ENCODE data around the gene GUCA1C. TPM values are rescaled to one million over a fixed set of nuclear protein-coding genes. Genes with fewer than 3 reads are reported as not detected.
A peak's percentile ranks its signal among the peaks of the same experiment; 100 is the strongest.

GUCA1C gene
- not detected in 2 replicates for total RNA-seq (2022)
- percentile 4 among the genes with signal in this experiment for Bru-seq, nascent RNA
- BruChase-seq, experiment 1, labeled RNA remaining after a 2-hour chase: percentile 8 among the genes with signal in this experiment
- not detected for BruChase-seq, experiment 2, labeled RNA remaining after a 6-hour chase
- long read RNA-seq: 0 reads

GRCh38 chr3:108953700-108954099 lies at the start of gene GUCA1C:
Gene GUCA1C (minus strand): TSS chr3:108953879. CDS start chr3:108953762, 117 bp downstream.
- POLR2A ChIA-PET: no interaction called here

GRCh38 chr3:108998436-108998835 lies 44.8 kb upstream of the GUCA1C start:
- Mint-ChIP-seq H3K4me1 (ENCODE audit: low read depth, unreplicated experiment) (no peaks in the 10 kb centered on the region), H3K9me3 (ENCODE audit: unreplicated experiment) (no peaks in the 10 kb centered on the region), H3K27ac (ENCODE audit: unreplicated experiment) (no peak overlapping the region), H3K4me3 (ENCODE audit: unreplicated experiment) (no peak overlapping the region), H3K27me3 (ENCODE audit: insufficient read depth, unreplicated experiment) (no peaks in the 10 kb centered on the region), H3K36me3 (ENCODE audit: insufficient read depth, unreplicated experiment) (no peaks in the 10 kb centered on the region)
- H3K36me3 ChIP-seq (ENCODE audit: control insufficient read depth, insufficient read depth, low read length): no peaks in the 10 kb centered on the region
- H3K27me3 ChIP-seq (replicated peaks; ENCODE audit: control insufficient read depth, insufficient read depth, low read length): no peaks in the 10 kb centered on the region
- no TSS peak for BruUV-seq (replicated peaks)
- H3K9me3 ChIP-seq: no peaks in the 10 kb centered on the region
- CTCF ChIA-PET: no interaction called here
- H3K4me1 ChIP-seq: no peaks in the 10 kb centered on the region
- no peak for TF ChIP-seq CTCF (IDR thresholded peaks at IDR 0.05; ENCODE audit: insufficient read depth in 1 of 2, low read depth in 1 of 2, low read length in 1 of 2, severe bottlenecking in 1 of 2, unreplicated experiment in 1 of 2)
- DNase-seq: no peak
- no peak overlapping the region for H3K4me3 ChIP-seq (ENCODE audit: low read depth, low read length)
- POLR2A ChIA-PET: no interaction called here
- intact Hi-C loops (cut with micrococcal nuclease; ENCODE audit: unreplicated experiment): no loop called here

More at GRCh38 chr3:108953700-108954099, at the start of gene GUCA1C:
- H3K36me3 ChIP-seq (ENCODE audit: control insufficient read depth, insufficient read depth, low read length): no peaks in the 10 kb centered on the region
- DNase-seq: no peak
- no TSS peak for BruUV-seq (replicated peaks)
- TF ChIP-seq CTCF (IDR thresholded peaks at IDR 0.05; ENCODE audit: insufficient read depth in 1 of 2, low read depth in 1 of 2, low read length in 1 of 2, severe bottlenecking in 1 of 2, unreplicated experiment in 1 of 2): no peak
- H3K9me3 ChIP-seq: no peaks in the 10 kb centered on the region
- no peak within 1 kb of the TSS for H3K4me3 Mint-ChIP-seq (ENCODE audit: unreplicated experiment)
- intact Hi-C loops (cut with micrococcal nuclease; ENCODE audit: unreplicated experiment): no loop called here
- CTCF ChIA-PET: no interaction called here
- H3K27me3 Mint-ChIP-seq (ENCODE audit: insufficient read depth, unreplicated experiment): no peaks in the 10 kb centered on the region
- no peaks in the 10 kb centered on the region for H3K36me3 Mint-ChIP-seq (ENCODE audit: insufficient read depth, unreplicated experiment)
- H3K27ac Mint-ChIP-seq (ENCODE audit: unreplicated experiment): no peak within 1 kb of the TSS
- H3K27me3 ChIP-seq (replicated peaks; ENCODE audit: control insufficient read depth, insufficient read depth, low read length): no peaks in the 10 kb centered on the region
- H3K4me3 ChIP-seq (ENCODE audit: low read depth, low read length): no peak within 1 kb of the TSS
- H3K4me1 Mint-ChIP-seq (ENCODE audit: low read depth, unreplicated experiment): no peaks in the 10 kb centered on the region
- no peaks in the 10 kb centered on the region for H3K4me1 ChIP-seq
- no peaks in the 10 kb centered on the region for H3K9me3 Mint-ChIP-seq (ENCODE audit: unreplicated experiment)

DNA sequence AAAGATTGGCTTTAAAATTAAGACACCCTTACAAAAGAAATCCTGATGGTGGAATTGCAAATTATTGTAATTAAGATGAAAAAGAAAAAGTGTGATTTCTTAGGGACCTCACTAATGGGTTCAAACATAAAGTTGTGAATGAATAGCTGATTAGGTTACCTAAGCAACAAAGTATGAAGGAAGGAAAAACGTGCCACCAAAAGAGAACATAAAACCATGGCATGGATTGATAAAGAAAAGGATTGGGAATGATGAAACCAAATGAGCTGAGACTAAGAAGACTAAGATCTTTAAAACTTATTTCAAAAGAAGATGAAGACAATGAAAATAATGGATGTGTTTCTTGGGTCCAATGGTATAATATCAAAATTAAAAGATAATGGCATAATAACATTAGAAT lies 32.2 kb upstream of the GUCA1C start:
- Mint-ChIP-seq H3K27me3 (ENCODE audit: insufficient read depth, unreplicated experiment) (no peaks in the 10 kb centered on the region), H3K9me3 (ENCODE audit: unreplicated experiment) (peaks cover 11% of the 10 kb centered on the region), H3K4me3 (ENCODE audit: unreplicated experiment) (no peak overlapping the region), H3K36me3 (ENCODE audit: insufficient read depth, unreplicated experiment) (no peaks in the 10 kb centered on the region), H3K4me1 (ENCODE audit: low read depth, unreplicated experiment) (peaks cover 11% of the 10 kb centered on the region), H3K27ac (ENCODE audit: unreplicated experiment) (no peak overlapping the region)
- Histone ChIP-seq H3K27me3 (replicated peaks; ENCODE audit: control insufficient read depth, insufficient read depth, low read length) (no peaks in the 10 kb centered on the region; the same call in 1 of the 2 replicates), H3K4me3 (ENCODE audit: low read depth, low read length) (no peak overlapping the region), H3K36me3 (ENCODE audit: control insufficient read depth, insufficient read depth, low read length) (no peaks in the 10 kb centered on the region), H3K9me3 (no peaks in the 10 kb centered on the region), H3K4me1 (0 out of 2 replicates have a peak, but pooled peaks cover 4% of the 10 kb centered on the region)
- TF ChIP-seq CTCF (IDR thresholded peaks at IDR 0.05; ENCODE audit: insufficient read depth in 1 of 2, low read depth in 1 of 2, low read length in 1 of 2, severe bottlenecking in 1 of 2, unreplicated experiment in 1 of 2): no peak
- POLR2A ChIA-PET: no interaction called here
- CTCF ChIA-PET: no interaction called here
- DNase-seq: no peak
- BruUV-seq (replicated peaks): no TSS peak
- intact Hi-C loops (cut with micrococcal nuclease; ENCODE audit: unreplicated experiment): no loop called here
